SK-N-MC (cell line): ENCODE data around the gene NCK2.

Source experiments
- EZH2 ChIP-seq: fragments of 200-600 bp; sonication (generic); IDR thresholded peaks from one replicate; pipeline ENCODE4 v1.6.1; 2017; ENCODE audit warnings: antibody characterized with exemption
- FOXP2 ChIP-seq: optimal IDR thresholded peaks from 2 replicates; pipeline ENCODE3; 2011; ENCODE audit warnings: mild to moderate bottlenecking, moderate library complexity; ENCODE audit not compliant: insufficient read depth; ENCODE audit errors: extremely low read length, control extremely low read depth
- POLR2AphosphoS5 ChIP-seq: IDR thresholded peaks from 2 replicates; pipeline ENCODE4 v1.6.1; 2012; ENCODE audit warnings: mild to moderate bottlenecking, low read depth, low read length, borderline replicate concordance

DNA sequence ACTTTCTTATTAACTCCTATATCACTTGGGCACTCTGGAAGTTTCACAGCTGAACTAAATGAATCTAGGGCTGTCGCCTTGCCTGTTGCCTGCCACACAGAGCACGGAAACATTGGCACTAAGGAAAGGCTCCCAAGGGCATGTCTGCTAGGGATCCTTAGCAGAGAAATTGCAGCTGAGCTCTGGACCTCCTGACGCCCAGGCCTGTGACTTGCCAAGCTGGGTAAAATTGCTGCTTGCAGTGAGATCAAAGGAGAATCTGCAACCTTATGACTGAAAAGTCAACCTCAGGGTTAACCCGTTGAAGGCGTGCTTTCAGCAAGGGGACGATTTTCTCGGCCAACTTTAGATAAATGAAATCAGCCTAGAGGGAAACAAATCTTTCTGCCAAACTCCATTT is 189.8 kb downstream of the NCK2 start:
- TF ChIP-seq EZH2 (no peak), POLR2AphosphoS5 (no peak), FOXP2 (no peak)
